GM23338 (cell line): ENCODE measurements around the gene MUC5B. TPM values are rescaled to one million over a fixed set of nuclear protein-coding genes. Genes with fewer than 3 reads are reported as not detected.

ENCODE experiments used
- ATAC-seq: fragments of 200-7000 bp; cut with Tn5 transposase; 3 replicates; pipeline ENCODE4 v1.9.1; 2020
- DNase-seq: peaks from one replicate; pipeline ENCODE4 v3.0.0-alpha.2; 2015; ENCODE audit warnings: low spot score
- H2AFZ ChIP-seq: fragments of 200-600 bp; sonication (generic); 2 replicates; pipeline ENCODE4 v1.8.0; 2016; ENCODE audit warnings: antibody characterized with exemption, mild to moderate bottlenecking, moderate library complexity
- H3F3A ChIP-seq: fragments of 200-600 bp; sonication (generic); replicated peaks from 2 replicates; pipeline ENCODE4 v1.8.0; 2017; ENCODE audit warnings: antibody characterized with exemption, mixed run types, low read depth
- H3K27ac ChIP-seq: fragments of 200-600 bp; sonication (generic); 2 replicates; pipeline ENCODE4 v1.6.1; 2016; ENCODE audit warnings: low read depth
- H3K27me3 ChIP-seq: fragments of 200-600 bp; sonication (generic); 2 replicates; pipeline ENCODE4 v1.8.0; 2016; ENCODE audit warnings: mild to moderate bottlenecking, mixed run types, moderate library complexity; ENCODE audit not compliant: insufficient read depth
- H3K36me3 ChIP-seq: fragments of 200-600 bp; sonication (generic); 2 replicates; pipeline ENCODE4 v1.8.0; 2016; ENCODE audit warnings: mild to moderate bottlenecking; ENCODE audit not compliant: insufficient read depth
- H3K4me1 ChIP-seq: fragments of 200-600 bp; sonication (generic); 2 replicates; pipeline ENCODE4 v1.8.0; 2016; ENCODE audit warnings: mild to moderate bottlenecking, moderate library complexity; ENCODE audit not compliant: insufficient read depth
- H3K4me2 ChIP-seq: fragments of 200-600 bp; sonication (generic); 2 replicates; pipeline ENCODE4 v1.7.1; 2017; ENCODE audit warnings: mixed run types
- H3K4me3 ChIP-seq: fragments of 200-600 bp; sonication (generic); 2 replicates; pipeline ENCODE4 v1.6.1; 2016; ENCODE audit warnings: mixed run types
- H3K79me2 ChIP-seq: fragments of 200-600 bp; sonication (generic); replicated peaks from 2 replicates; pipeline ENCODE4 v1.8.0; 2017; ENCODE audit warnings: mild to moderate bottlenecking; ENCODE audit not compliant: insufficient read depth
- H3K9me2 ChIP-seq: fragments of 200-600 bp; sonication (generic); 2 replicates; pipeline ENCODE4 v1.8.0; 2017; ENCODE audit not compliant: insufficient read depth
- H4K20me1 ChIP-seq: fragments of 200-600 bp; sonication (generic); replicated peaks from 2 replicates; pipeline ENCODE4 v1.8.0; 2017; ENCODE audit warnings: mild to moderate bottlenecking; ENCODE audit not compliant: insufficient read depth
- H3K27ac Mint-ChIP-seq: 2 replicates; pipeline ENCODE4 v1.8.0; 2020; ENCODE audit warnings: inconsistent platforms, mild to moderate bottlenecking, moderate library complexity, mixed read lengths
- H3K27me3 Mint-ChIP-seq: 3 replicates; pipeline ENCODE4 v1.8.0; 2022; ENCODE audit warnings: low read depth, mild to moderate bottlenecking, moderate library complexity, mixed read lengths, inconsistent platforms; ENCODE audit not compliant: insufficient read depth, poor library complexity
- H3K36me3 Mint-ChIP-seq: 3 replicates; pipeline ENCODE4 v1.8.0; 2021; ENCODE audit warnings: low read depth, mild to moderate bottlenecking, inconsistent platforms, moderate library complexity, mixed read lengths
- H3K4me1 Mint-ChIP-seq: 3 replicates; pipeline ENCODE4 v1.8.0; 2020; ENCODE audit warnings: mild to moderate bottlenecking, inconsistent platforms, mixed read lengths
- H3K4me3 Mint-ChIP-seq: 3 replicates; pipeline ENCODE4 v1.8.0; 2021; ENCODE audit warnings: moderate library complexity, mild to moderate bottlenecking, inconsistent platforms, mixed read lengths
- H3K9me3 Mint-ChIP-seq: 3 replicates; pipeline ENCODE4 v1.8.0; 2020; ENCODE audit warnings: moderate library complexity, mild to moderate bottlenecking, inconsistent platforms, mixed read lengths
- CREB1 ChIP-seq: fragments of 250-450 bp; sonication (Bioruptor Pico); IDR thresholded peaks from 2 replicates; pipeline ENCODE4 v1.5.0; 2020; ENCODE audit warnings: low read depth, mild to moderate bottlenecking, moderate library complexity
- CTCF ChIP-seq, 2 experiments: fragments of 200-600 bp in 1 of 2; sonication (generic) in 1 of 2; conservative IDR thresholded peaks; 2 replicates each; pipeline versions ENCODE4 v1.5.1 to v1.6.1; 2016 to 2017; ENCODE audit warnings: antibody characterized with exemption in 2 of 2, low read depth in 2 of 2, mild to moderate bottlenecking in 2 of 2, moderate library complexity in 1 of 2
- ETS1 ChIP-seq: IDR thresholded peaks from 2 replicates; pipeline ENCODE4 v1.6.1; 2016; ENCODE audit warnings: antibody characterized with exemption
- EZH2 ChIP-seq: fragments of 200-600 bp; sonication (generic); IDR thresholded peaks from one replicate; pipeline ENCODE4 v1.8.0; 2017; ENCODE audit warnings: antibody characterized with exemption, mild to moderate bottlenecking, low read depth; ENCODE audit not compliant: unreplicated experiment
- EZH2phosphoT487 ChIP-seq: fragments of 200-600 bp; sonication (generic); IDR thresholded peaks from one replicate; pipeline ENCODE4 v1.8.1; 2018; ENCODE audit warnings: antibody characterized with exemption; ENCODE audit not compliant: unreplicated experiment
- JUNB ChIP-seq: IDR thresholded peaks from one replicate; pipeline ENCODE4 v1.6.1; 2016; ENCODE audit warnings: antibody characterized with exemption; ENCODE audit not compliant: unreplicated experiment
- NANOG ChIP-seq: IDR thresholded peaks from 2 replicates; pipeline ENCODE4 v1.6.1; 2016; ENCODE audit warnings: antibody characterized with exemption, borderline replicate concordance
- POLR2AphosphoS5 ChIP-seq: IDR thresholded peaks from 2 replicates; pipeline ENCODE4 v1.6.1; 2016; ENCODE audit warnings: antibody characterized with exemption, low read depth
- STAT1 ChIP-seq: IDR thresholded peaks from one replicate; pipeline ENCODE4 v1.6.1; 2016; ENCODE audit warnings: antibody characterized with exemption; ENCODE audit not compliant: unreplicated experiment
- ZNF114 ChIP-seq: fragments of 250-450 bp; sonication (Bioruptor Pico); IDR thresholded peaks from 2 replicates; pipeline ENCODE4 v1.5.0; 2020; ENCODE audit warnings: mild to moderate bottlenecking, moderate library complexity
- ZNF331 ChIP-seq: fragments of 250-450 bp; sonication (Bioruptor Pico); IDR thresholded peaks from 2 replicates; pipeline ENCODE4 v1.5.0; 2020; ENCODE audit warnings: low read depth, mild to moderate bottlenecking, moderate library complexity
- polyA plus RNA-seq: library from polyadenylated mRNA; unstranded; fragments of >200 nt; fragmentation: Nextera tagmentation; extraction: Ambion mirVana; gene quantifications from 2 replicates; pipeline ENCODE4 v1.2.1, GENCODE V29; 2016
- total RNA-seq: library from RNA; depleted of rRNA; stranded (reverse); fragments of >200 nt; shearing (Covaris generic); gene quantifications from 2 replicates; pipeline ENCODE4 v1.2.3, GENCODE V29; 2014
- TF ChIP-seq, protein P1 (sequence below): IDR thresholded peaks from one replicate; pipeline ENCODE4 v1.6.1; 2018; ENCODE audit warnings: antibody characterized with exemption; ENCODE audit not compliant: unreplicated experiment
- TF ChIP-seq, protein P2 (sequence below): fragments of 250-450 bp; sonication (Bioruptor Pico); IDR thresholded peaks from 2 replicates; pipeline ENCODE4 v1.5.0; 2020; ENCODE audit warnings: mild to moderate bottlenecking, moderate library complexity

The MUC5B gene
- total and polyA plus RNA-seq, 2 experiments from 2014 or later, result 0.18 to 0.90 TPM

DNA sequence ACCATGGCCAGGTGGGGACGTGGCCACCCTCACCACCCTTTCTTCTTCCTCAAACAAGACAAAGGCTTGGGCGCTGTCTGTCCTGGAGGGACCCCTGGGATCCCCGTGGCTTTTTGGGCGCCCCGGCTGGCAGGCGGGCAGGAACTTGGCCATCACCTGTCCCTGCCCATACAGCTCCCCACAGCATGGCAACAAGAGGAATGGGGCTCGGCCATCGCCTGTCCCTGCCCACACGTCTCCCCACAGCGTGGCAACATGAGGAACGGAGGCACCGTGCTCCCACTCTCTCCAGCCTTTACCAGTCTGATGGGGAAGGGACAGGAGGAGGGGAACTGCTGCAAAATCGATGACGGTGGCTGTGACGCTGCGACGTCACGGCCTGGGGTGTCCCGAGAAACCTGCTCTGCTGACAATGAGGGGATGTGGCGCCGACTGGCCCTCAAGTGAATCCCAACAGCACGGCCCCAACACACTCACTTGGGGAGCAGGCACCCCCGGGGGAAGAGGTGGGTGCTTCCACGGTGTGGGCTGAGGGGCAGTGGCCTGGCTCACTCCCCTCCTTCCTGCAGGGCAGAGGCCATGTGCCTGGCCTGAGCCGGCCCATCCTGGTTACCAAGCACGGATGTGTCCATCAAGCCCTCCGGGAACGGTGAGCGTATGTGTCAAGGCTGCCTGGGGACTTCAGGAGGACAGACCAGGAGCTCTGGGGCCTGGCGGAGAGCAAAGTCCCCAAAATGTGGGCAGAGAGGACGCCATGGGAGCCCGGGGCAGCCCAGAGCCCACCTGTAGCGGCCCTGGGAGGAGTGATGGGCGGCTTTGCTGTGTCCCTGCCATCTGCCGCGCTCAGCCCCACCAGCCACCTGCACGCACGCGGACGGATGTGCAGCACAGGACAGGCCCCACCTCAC lies 56.2 kb downstream of the MUC5B start:
- H3F3A ChIP-seq, result no peaks in the 10 kb centered on the region
- Mint-ChIP-seq H3K36me3 (peaks cover 10% of the 10 kb centered on the region; the same call in 1 of the 3 replicates), H3K27ac (no peak overlapping the region), H3K9me3 (no peaks in the 10 kb centered on the region), H3K27me3 (peaks cover 9% of the 10 kb centered on the region), H3K4me1 (peaks cover 5% of the 10 kb centered on the region; the same call in 2 of the 3 replicates), H3K4me3 (no peak overlapping the region)
- no peaks in the 10 kb centered on the region for H4K20me1 ChIP-seq
- H3K9me2 ChIP-seq, result no peaks in the 10 kb centered on the region
- no peaks in the 10 kb centered on the region for H3K27me3 ChIP-seq
- DNase-seq (no peak), ATAC-seq (no peak)
- no peak overlapping the region for H3K27ac ChIP-seq
- H3K36me3 ChIP-seq, result no peaks in the 10 kb centered on the region
- no peak overlapping the region for H3K4me3 ChIP-seq
- no peaks in the 10 kb centered on the region for H3K79me2 ChIP-seq
- no peak for TF ChIP-seq EZH2phosphoT487
- TF ChIP-seq POLR2AphosphoS5, result no peak
- no peak for TF ChIP-seq ZNF114 (CRISPR knock-in tag)
- no peak for TF ChIP-seq JUNB
- no peak for TF ChIP-seq CREB1 (CRISPR knock-in tag)
- TF ChIP-seq EZH2, result no peak
- TF ChIP-seq CTCF (conservative IDR thresholded peaks at IDR 0.05; ENCODE audit: low read depth in 2 of 2), result no peak
- TF ChIP-seq, protein P1, sequence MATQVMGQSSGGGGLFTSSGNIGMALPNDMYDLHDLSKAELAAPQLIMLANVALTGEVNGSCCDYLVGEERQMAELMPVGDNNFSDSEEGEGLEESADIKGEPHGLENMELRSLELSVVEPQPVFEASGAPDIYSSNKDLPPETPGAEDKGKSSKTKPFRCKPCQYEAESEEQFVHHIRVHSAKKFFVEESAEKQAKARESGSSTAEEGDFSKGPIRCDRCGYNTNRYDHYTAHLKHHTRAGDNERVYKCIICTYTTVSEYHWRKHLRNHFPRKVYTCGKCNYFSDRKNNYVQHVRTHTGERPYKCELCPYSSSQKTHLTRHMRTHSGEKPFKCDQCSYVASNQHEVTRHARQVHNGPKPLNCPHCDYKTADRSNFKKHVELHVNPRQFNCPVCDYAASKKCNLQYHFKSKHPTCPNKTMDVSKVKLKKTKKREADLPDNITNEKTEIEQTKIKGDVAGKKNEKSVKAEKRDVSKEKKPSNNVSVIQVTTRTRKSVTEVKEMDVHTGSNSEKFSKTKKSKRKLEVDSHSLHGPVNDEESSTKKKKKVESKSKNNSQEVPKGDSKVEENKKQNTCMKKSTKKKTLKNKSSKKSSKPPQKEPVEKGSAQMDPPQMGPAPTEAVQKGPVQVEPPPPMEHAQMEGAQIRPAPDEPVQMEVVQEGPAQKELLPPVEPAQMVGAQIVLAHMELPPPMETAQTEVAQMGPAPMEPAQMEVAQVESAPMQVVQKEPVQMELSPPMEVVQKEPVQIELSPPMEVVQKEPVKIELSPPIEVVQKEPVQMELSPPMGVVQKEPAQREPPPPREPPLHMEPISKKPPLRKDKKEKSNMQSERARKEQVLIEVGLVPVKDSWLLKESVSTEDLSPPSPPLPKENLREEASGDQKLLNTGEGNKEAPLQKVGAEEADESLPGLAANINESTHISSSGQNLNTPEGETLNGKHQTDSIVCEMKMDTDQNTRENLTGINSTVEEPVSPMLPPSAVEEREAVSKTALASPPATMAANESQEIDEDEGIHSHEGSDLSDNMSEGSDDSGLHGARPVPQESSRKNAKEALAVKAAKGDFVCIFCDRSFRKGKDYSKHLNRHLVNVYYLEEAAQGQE, result no peak
- no peak for TF ChIP-seq NANOG
- no peak for TF ChIP-seq STAT1
- TF ChIP-seq ETS1, result no peak
- TF ChIP-seq, protein P2, sequence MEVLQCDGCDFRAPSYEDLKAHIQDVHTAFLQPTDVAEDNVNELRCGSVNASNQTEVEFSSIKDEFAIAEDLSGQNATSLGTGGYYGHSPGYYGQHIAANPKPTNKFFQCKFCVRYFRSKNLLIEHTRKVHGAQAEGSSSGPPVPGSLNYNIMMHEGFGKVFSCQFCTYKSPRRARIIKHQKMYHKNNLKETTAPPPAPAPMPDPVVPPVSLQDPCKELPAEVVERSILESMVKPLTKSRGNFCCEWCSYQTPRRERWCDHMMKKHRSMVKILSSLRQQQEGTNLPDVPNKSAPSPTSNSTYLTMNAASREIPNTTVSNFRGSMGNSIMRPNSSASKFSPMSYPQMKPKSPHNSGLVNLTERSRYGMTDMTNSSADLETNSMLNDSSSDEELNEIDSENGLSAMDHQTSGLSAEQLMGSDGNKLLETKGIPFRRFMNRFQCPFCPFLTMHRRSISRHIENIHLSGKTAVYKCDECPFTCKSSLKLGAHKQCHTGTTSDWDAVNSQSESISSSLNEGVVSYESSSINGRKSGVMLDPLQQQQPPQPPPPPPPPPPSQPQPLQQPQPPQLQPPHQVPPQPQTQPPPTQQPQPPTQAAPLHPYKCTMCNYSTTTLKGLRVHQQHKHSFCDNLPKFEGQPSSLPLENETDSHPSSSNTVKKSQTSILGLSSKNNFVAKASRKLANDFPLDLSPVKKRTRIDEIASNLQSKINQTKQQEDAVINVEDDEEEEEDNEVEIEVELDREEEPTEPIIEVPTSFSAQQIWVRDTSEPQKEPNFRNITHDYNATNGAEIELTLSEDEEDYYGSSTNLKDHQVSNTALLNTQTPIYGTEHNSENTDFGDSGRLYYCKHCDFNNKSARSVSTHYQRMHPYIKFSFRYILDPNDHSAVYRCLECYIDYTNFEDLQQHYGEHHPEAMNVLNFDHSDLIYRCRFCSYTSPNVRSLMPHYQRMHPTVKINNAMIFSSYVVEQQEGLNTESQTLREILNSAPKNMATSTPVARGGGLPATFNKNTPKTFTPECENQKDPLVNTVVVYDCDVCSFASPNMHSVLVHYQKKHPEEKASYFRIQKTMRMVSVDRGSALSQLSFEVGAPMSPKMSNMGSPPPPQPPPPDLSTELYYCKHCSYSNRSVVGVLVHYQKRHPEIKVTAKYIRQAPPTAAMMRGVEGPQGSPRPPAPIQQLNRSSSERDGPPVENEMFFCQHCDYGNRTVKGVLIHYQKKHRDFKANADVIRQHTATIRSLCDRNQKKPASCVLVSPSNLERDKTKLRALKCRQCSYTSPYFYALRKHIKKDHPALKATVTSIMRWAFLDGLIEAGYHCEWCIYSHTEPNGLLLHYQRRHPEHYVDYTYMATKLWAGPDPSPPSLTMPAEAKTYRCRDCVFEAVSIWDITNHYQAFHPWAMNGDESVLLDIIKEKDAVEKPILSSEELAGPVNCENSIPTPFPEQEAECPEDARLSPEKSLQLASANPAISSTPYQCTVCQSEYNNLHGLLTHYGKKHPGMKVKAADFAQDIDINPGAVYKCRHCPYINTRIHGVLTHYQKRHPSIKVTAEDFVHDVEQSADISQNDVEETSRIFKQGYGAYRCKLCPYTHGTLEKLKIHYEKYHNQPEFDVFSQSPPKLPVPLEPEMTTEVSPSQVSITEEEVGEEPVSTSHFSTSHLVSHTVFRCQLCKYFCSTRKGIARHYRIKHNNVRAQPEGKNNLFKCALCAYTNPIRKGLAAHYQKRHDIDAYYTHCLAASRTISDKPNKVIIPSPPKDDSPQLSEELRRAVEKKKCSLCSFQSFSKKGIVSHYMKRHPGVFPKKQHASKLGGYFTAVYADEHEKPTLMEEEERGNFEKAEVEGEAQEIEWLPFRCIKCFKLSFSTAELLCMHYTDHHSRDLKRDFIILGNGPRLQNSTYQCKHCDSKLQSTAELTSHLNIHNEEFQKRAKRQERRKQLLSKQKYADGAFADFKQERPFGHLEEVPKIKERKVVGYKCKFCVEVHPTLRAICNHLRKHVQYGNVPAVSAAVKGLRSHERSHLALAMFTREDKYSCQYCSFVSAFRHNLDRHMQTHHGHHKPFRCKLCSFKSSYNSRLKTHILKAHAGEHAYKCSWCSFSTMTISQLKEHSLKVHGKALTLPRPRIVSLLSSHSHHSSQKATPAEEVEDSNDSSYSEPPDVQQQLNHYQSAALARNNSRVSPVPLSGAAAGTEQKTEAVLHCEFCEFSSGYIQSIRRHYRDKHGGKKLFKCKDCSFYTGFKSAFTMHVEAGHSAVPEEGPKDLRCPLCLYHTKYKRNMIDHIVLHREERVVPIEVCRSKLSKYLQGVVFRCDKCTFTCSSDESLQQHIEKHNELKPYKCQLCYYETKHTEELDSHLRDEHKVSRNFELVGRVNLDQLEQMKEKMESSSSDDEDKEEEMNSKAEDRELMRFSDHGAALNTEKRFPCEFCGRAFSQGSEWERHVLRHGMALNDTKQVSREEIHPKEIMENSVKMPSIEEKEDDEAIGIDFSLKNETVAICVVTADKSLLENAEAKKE (CRISPR knock-in tag), result no peak
- no peak for TF ChIP-seq ZNF331
- H3K4me1 ChIP-seq, result no peaks in the 10 kb centered on the region
- H3K4me2 ChIP-seq, result no peak overlapping the region
- no peak overlapping the region for H2AFZ ChIP-seq
